ENCODE data around the gene AATF.

Gene AATF

GRCh38 chr17:36942019-36942599 lies 6.6 kb upstream of the AATF start:
- DNase-seq, result no peak

GRCh38 chr17:36942631-36943125 lies 6.1 kb upstream of the AATF start:
- no peak for DNase-seq

- no peak for DNase-seq
These were observed 5.2 kb upstream of the AATF start for GRCh38 chr17:36943250-36944191.

GRCh38 chr17:36944553-36944952 lies 4.2 kb upstream of the AATF start:
- no peak for DNase-seq

- no peak for DNase-seq
These were observed 3.6 kb upstream of the AATF start for GRCh38 chr17:36945140-36945539.

GRCh38 chr17:36945959-36946725 lies 2.6 kb upstream of the AATF start:
- DNase-seq, result no peak

GRCh38 chr17:36946726-36947091 lies 2.0 kb upstream of the AATF start:
- no peak for DNase-seq

- no peak for DNase-seq
These were observed 635 bp upstream of the AATF start for GRCh38 chr17:36947922-36948716.

- DNase-seq, result no peak
These were observed 740 bp downstream of the AATF start for GRCh38 chr17:36949461-36949927.

GRCh38 chr17:36950027-36950426 lies 1.3 kb downstream of the AATF start:
- no peak for DNase-seq

GRCh38 chr17:36951084-36951789 lies 2.5 kb downstream of the AATF start:
- no peak for DNase-seq

GRCh38 chr17:36971508-36971907 lies 22.8 kb downstream of the AATF start:
- DNase-seq, result no peak

- no peak for DNase-seq
These were observed 23.5 kb downstream of the AATF start for GRCh38 chr17:36972186-36972700.

- no peak for DNase-seq
These were observed 24.2 kb downstream of the AATF start for GRCh38 chr17:36972905-36973304.

GRCh38 chr17:36975922-36976515 lies 27.3 kb downstream of the AATF start:
- DNase-seq, result no peak

- DNase-seq, result no peak
These were observed 28.3 kb downstream of the AATF start for GRCh38 chr17:36977066-36977465.

- no peak for DNase-seq
These were observed 28.8 kb downstream of the AATF start for GRCh38 chr17:36977568-36977967.

- DNase-seq, result no peak
These were observed 30.2 kb downstream of the AATF start for GRCh38 chr17:36978810-36979564.

GRCh38 chr17:36979565-36979941 lies 30.8 kb downstream of the AATF start:
- no peak for DNase-seq

GRCh38 chr17:36980280-36980761 lies 31.6 kb downstream of the AATF start:
- no peak for DNase-seq
